Measurements from ENCODE around the gene F8. TPM values are rescaled to one million over a fixed set of nuclear protein-coding genes. Genes with fewer than 3 reads are reported as not detected.
"Not testable (repeated sequence)": the region's sequence is repeated elsewhere in the genome, so short reads cannot be mapped to it uniquely, and the experiment has no call there.

Gene F8
- total and polyA plus RNA-seq, 2 donors from 2014 or later: 15.1 to 41.3 TPM

GRCh38 chrX:155020591-155020990 is 1.9 kb downstream of the F8 start:
- Histone ChIP-seq H3K4me1 (ENCODE audit: control insufficient read depth in 2 of 3, insufficient read depth in 2 of 3, low read depth in 1 of 3, low read length in 3 of 3) (no peaks in the 10 kb centered on the region), H3K27ac (ENCODE audit: low read depth in 2 of 2, low read length in 2 of 2) (no peak overlapping the region), H3K9me3 (ENCODE audit: control insufficient read depth in 2 of 3, insufficient read depth in 1 of 3, low read length in 3 of 3) (no peaks in the 10 kb centered on the region), H3K27me3 (ENCODE audit: control insufficient read depth, insufficient read depth, low read length) (no peaks in the 10 kb centered on the region), H3K9ac (ENCODE audit: low read length in 3 of 3) (no peak overlapping the region), H3K4me3 (ENCODE audit: low read length in 3 of 3) (no peak overlapping the region), H3K36me3 (ENCODE audit: control insufficient read depth in 2 of 3, insufficient read depth in 3 of 3, low read length in 3 of 3) (no peaks in the 10 kb centered on the region)
- DNase-seq: no peak
- TF ChIP-seq, protein P1, sequence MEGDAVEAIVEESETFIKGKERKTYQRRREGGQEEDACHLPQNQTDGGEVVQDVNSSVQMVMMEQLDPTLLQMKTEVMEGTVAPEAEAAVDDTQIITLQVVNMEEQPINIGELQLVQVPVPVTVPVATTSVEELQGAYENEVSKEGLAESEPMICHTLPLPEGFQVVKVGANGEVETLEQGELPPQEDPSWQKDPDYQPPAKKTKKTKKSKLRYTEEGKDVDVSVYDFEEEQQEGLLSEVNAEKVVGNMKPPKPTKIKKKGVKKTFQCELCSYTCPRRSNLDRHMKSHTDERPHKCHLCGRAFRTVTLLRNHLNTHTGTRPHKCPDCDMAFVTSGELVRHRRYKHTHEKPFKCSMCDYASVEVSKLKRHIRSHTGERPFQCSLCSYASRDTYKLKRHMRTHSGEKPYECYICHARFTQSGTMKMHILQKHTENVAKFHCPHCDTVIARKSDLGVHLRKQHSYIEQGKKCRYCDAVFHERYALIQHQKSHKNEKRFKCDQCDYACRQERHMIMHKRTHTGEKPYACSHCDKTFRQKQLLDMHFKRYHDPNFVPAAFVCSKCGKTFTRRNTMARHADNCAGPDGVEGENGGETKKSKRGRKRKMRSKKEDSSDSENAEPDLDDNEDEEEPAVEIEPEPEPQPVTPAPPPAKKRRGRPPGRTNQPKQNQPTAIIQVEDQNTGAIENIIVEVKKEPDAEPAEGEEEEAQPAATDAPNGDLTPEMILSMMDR (IDR thresholded peaks at IDR 0.05; ENCODE audit: borderline replicate concordance, extremely low read depth, insufficient read depth): no peak
- intact Hi-C loops (cut with DNase I): no loop called here
- FAIRE-seq: peak; percentile 77

DNA sequence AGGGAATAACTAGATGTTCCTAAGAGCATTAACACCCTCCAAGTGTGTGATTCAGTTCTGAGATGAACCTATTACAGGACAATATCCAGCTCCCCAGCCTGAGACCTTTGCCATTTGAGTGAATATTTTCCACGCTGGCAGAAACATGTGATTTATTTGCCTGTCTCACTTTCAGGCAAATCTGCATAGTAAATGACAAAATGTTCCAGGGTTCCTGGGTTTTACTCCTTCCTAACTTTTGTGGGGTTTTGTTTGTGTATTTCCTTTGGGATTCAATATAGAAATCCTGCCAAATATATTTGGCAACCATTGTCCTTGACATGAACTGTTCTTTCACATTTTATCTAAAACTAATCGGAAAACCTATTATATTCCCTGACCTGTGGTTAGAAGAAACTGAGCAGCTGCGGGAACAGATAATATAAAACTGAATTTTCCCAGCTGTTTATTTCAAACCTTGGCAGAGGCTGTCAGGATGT is 12.5 kb downstream of the F8 start:
- no peaks in the 10 kb centered on the region for H3K9me3 ChIP-seq (ENCODE audit: control insufficient read depth in 2 of 3, insufficient read depth in 1 of 3, low read length in 3 of 3)
- no peak for DNase-seq
- no peaks in the 10 kb centered on the region for H3K36me3 ChIP-seq (ENCODE audit: control insufficient read depth in 2 of 3, insufficient read depth in 3 of 3, low read length in 3 of 3)
- no peak overlapping the region for H3K9ac ChIP-seq (ENCODE audit: low read length in 3 of 3)
- intact Hi-C loops (cut with DNase I): no loop called here
- peaks cover 0 to 3% (median 0%) of the 10 kb centered on the region in 3 donors for H3K4me1 ChIP-seq (ENCODE audit: control insufficient read depth in 2 of 3, insufficient read depth in 2 of 3, low read depth in 1 of 3, low read length in 3 of 3)
- H3K27me3 ChIP-seq (ENCODE audit: control insufficient read depth, insufficient read depth, low read length): no peaks in the 10 kb centered on the region
- TF ChIP-seq, protein P1 (IDR thresholded peaks at IDR 0.05; ENCODE audit: borderline replicate concordance, extremely low read depth, insufficient read depth): no peak
- peak; percentile 39 for FAIRE-seq
- H3K4me3 ChIP-seq (ENCODE audit: low read length in 3 of 3): no peak overlapping the region
- no peak overlapping the region for H3K27ac ChIP-seq (ENCODE audit: low read depth in 2 of 2, low read length in 2 of 2)

DNA sequence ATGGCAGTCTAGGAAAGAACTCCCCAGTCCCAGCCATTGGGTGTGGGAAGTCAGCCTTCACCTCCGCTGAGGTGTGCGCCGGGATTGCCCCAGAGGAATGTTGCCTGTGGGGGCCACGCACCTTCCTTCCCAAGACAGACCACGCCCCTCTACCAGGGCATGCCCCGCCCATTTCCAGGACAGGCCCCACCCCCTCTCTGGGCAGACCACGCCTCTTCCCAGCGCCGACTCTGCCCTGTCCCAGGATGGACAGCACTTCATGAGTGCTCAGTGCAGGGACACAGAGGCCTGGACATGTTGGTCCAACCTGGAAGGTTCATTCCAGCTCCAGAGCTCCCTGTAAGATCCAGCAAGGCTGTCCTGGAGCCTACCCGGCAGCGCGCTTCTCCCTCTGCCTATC is 13.9 kb downstream of the F8 start:
- FAIRE-seq; H3K27me3 ChIP-seq (ENCODE audit: control insufficient read depth, insufficient read depth, low read length); H3K9ac ChIP-seq (ENCODE audit: low read length in 3 of 3); H3K4me3 ChIP-seq (ENCODE audit: low read length in 3 of 3); H3K36me3 ChIP-seq (ENCODE audit: control insufficient read depth in 2 of 3, insufficient read depth in 3 of 3, low read length in 3 of 3); H3K9me3 ChIP-seq (ENCODE audit: control insufficient read depth in 2 of 3, insufficient read depth in 1 of 3, low read length in 3 of 3); H3K4me1 ChIP-seq (ENCODE audit: control insufficient read depth in 2 of 3, insufficient read depth in 2 of 3, low read depth in 1 of 3, low read length in 3 of 3); H3K27ac ChIP-seq (ENCODE audit: low read depth in 2 of 2, low read length in 2 of 2); intact Hi-C loops (cut with DNase I); DNase-seq: not testable (repeated sequence)

- H3K27me3 ChIP-seq (ENCODE audit: control insufficient read depth, insufficient read depth, low read length); DNase-seq; H3K9ac ChIP-seq (ENCODE audit: low read length in 3 of 3); FAIRE-seq; H3K4me1 ChIP-seq (ENCODE audit: control insufficient read depth in 2 of 3, insufficient read depth in 2 of 3, low read depth in 1 of 3, low read length in 3 of 3); H3K36me3 ChIP-seq (ENCODE audit: control insufficient read depth in 2 of 3, insufficient read depth in 3 of 3, low read length in 3 of 3); H3K27ac ChIP-seq (ENCODE audit: low read depth in 2 of 2, low read length in 2 of 2); H3K4me3 ChIP-seq (ENCODE audit: low read length in 3 of 3); intact Hi-C loops (cut with DNase I); H3K9me3 ChIP-seq (ENCODE audit: control insufficient read depth in 2 of 3, insufficient read depth in 1 of 3, low read length in 3 of 3): not testable (repeated sequence)
Observed at GRCh38 chrX:155006913-155007671, 15.4 kb downstream of the F8 start.

GRCh38 chrX:155006379-155006778 is 16.1 kb downstream of the F8 start:
- FAIRE-seq; intact Hi-C loops (cut with DNase I); H3K36me3 ChIP-seq (ENCODE audit: control insufficient read depth in 2 of 3, insufficient read depth in 3 of 3, low read length in 3 of 3); H3K27me3 ChIP-seq (ENCODE audit: control insufficient read depth, insufficient read depth, low read length); H3K4me3 ChIP-seq (ENCODE audit: low read length in 3 of 3); H3K9me3 ChIP-seq (ENCODE audit: control insufficient read depth in 2 of 3, insufficient read depth in 1 of 3, low read length in 3 of 3); H3K27ac ChIP-seq (ENCODE audit: low read depth in 2 of 2, low read length in 2 of 2); H3K4me1 ChIP-seq (ENCODE audit: control insufficient read depth in 2 of 3, insufficient read depth in 2 of 3, low read depth in 1 of 3, low read length in 3 of 3); DNase-seq; H3K9ac ChIP-seq (ENCODE audit: low read length in 3 of 3): not testable (repeated sequence)

All from kidney (tissue), 14 donors.